Natural killer cell treated with Interleukin-12 subunit alpha and Interleukin-12 subunit beta and Interleukin-15 and Interleukin-18, amount 100 ng/mL, for 72 hours (primary cell): ENCODE results near the gene MUC6. TPM values are rescaled to one million over a fixed set of nuclear protein-coding genes. Genes with fewer than 3 reads are reported as not detected.
"Not testable (repeated sequence)": the region's sequence is repeated elsewhere in the genome, so short reads cannot be mapped to it uniquely, and the experiment has no call there.

Source experiments
- ATAC-seq, 2 donors: fragments of 150-1000 bp; cut with Tn5 transposase in 1 of 2; sonication (Bioruptor Pico), chemical (Tn5 transposase) in 1 of 2; 2 replicates each; pipeline ENCODE4 v1.10.0; 2021
- DNase-seq: peaks from one replicate; pipeline ENCODE4 v3.0.0; 2022; ENCODE audit warnings: low spot score
- H3K27ac Mint-ChIP-seq, 2 donors: 1 replicate in 1 of 2; 2 replicates in 1 of 2; pipeline ENCODE4 v1.8.0; 2022; ENCODE audit warnings: mixed read lengths in 2 of 2, mild to moderate bottlenecking in 1 of 2, moderate library complexity in 1 of 2
- H3K27me3 Mint-ChIP-seq, 2 donors: 1 replicate in 1 of 2; 2 replicates in 1 of 2; pipeline ENCODE4 v1.8.0; 2022; ENCODE audit warnings: mixed read lengths in 2 of 2
- H3K36me3 Mint-ChIP-seq: one replicate; pipeline ENCODE4 v1.8.0; 2022; ENCODE audit warnings: mixed read lengths
- H3K4me1 Mint-ChIP-seq, 2 donors: 1 replicate in 1 of 2; 2 replicates in 1 of 2; pipeline ENCODE4 v1.8.0; 2022; ENCODE audit warnings: low read depth in 2 of 2, mixed read lengths in 2 of 2, mild to moderate bottlenecking in 1 of 2
- H3K4me3 Mint-ChIP-seq: one replicate; pipeline ENCODE4 v1.8.0; 2022; ENCODE audit warnings: mixed read lengths
- H3K9me3 Mint-ChIP-seq: 2 replicates; pipeline ENCODE4 v1.8.0; 2022; ENCODE audit warnings: mixed read lengths
- total RNA-seq, 2 donors: library from RNA; stranded (reverse); gene quantifications; one replicate each; pipeline ENCODE4 v1.2.3, GENCODE V29; 2022

The MUC6 gene
- total RNA-seq, 2 donors from 2014 or later = not detected

DNA sequence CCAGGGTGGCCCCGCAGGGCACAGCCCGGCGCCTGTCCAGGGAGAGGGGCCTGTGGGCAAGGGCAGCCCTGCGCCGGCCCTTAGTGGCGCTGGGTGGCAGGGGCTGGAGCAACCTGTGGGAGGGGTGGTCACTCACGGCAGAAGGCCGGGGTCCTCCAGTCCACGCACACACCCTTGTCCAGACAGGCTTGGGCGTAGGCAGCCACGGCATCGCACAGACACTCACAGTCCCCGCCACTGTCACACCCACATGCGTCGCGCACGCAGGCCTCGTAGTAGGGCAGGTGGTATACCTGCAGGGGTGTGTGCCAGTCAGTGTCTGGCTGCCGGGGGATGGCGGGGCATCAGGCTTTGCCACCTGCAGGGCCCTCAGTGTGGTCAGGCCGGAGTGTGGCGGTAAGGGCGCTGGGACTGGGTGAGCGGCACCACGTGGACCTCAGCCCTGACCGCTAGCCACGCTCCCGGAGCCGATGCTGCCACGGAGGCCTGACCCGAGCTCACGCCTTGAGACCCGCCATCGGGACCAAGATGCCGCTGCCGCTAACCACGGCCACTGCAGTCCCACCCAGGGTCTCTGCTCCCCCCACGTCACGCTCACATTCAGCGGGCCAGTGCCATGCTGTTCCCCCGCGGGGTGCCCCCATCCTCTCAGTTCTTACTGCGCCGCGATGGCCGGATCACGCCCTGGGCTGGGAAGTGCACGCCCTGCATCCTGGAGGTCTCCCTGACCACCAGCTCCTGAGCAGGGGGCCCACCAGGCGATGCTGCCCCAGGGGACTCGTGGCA is 12.5 kb downstream of the MUC6 start:
- Mint-ChIP-seq H3K27me3 (no peaks in the 10 kb centered on the region), H3K27ac (no peak overlapping the region), H3K4me3 (no peak overlapping the region), H3K9me3 (no peaks in the 10 kb centered on the region), H3K36me3 (no peaks in the 10 kb centered on the region), H3K4me1 (peaks cover 7% of the 10 kb centered on the region in 2 donors)
- ATAC-seq = no peak
- DNase-seq = no peak

DNA sequence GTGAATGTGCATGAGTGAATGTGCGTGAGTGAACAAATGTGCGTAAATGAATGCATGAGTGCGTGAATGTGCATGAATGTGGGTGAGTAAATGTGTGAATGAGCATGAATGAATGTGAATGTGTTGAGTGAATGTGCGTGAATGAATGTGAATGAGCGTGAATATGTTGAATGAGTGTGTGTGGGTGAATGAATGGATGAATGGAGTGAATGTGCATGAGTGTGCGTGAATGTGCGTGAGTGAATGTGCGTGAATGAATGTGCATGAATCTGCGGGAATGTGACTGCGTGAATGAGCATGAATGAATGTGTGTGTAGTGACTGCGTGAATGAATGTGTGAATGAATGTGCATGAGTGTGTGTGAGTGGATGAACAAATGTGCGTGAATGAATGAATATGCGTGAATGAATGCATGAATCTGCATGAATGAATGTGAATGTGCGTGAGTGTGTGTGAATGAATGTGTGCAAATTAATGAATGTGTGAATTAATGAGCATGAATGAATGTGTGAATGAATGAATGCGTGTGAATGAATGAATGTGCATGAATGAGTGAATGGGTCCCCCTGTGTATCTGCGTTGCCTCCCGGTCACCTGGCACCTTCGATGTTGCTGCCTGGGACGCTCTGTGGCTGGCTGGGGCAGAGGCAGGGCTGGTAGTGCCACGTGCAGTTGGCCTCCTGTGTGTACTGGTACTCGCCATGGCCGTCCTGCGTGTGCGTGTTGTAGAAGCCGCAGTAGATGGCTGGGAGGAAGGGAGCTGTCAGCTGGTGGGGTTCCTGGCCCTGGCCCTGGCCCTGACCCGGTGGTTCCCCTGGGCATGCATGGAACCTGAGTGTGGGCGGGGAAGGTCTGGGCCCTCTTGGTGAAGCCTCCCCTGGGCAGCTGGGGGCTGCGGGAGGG is 13.4 kb downstream of the MUC6 start:
- Mint-ChIP-seq H3K9me3 (no peaks in the 10 kb centered on the region), H3K27ac (no peak overlapping the region), H3K4me3 (no peak overlapping the region), H3K27me3 (peaks cover 0 to 2% of the 10 kb centered on the region in 2 donors), H3K4me1 (peaks cover 10% of the 10 kb centered on the region in 2 donors), H3K36me3 (no peaks in the 10 kb centered on the region)
- ATAC-seq (no peak), DNase-seq (no peak)

DNA sequence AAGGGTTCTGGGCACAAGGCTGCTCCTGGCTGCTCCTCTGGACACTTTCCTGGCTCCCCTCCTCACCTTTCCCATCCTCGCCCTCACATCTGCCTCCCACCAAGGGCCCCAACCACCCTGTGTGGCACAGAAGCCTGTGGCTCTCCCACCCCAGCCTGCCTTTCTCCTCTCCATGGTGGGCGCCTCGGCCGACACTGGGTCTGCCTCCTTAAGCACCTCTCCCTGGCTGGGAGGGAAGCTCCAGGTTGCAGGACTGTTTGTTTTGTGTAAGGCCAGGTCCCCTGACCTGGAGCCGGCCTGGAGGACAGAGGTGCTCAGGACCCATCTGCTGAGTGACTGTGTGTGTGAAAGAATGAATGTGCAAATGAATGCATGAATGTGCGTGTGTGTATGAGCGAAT is 14.1 kb downstream of the MUC6 start:
- H3K9me3 Mint-ChIP-seq = peaks cover 4% of the 10 kb centered on the region
- H3K4me3 Mint-ChIP-seq = no peak overlapping the region

DNA sequence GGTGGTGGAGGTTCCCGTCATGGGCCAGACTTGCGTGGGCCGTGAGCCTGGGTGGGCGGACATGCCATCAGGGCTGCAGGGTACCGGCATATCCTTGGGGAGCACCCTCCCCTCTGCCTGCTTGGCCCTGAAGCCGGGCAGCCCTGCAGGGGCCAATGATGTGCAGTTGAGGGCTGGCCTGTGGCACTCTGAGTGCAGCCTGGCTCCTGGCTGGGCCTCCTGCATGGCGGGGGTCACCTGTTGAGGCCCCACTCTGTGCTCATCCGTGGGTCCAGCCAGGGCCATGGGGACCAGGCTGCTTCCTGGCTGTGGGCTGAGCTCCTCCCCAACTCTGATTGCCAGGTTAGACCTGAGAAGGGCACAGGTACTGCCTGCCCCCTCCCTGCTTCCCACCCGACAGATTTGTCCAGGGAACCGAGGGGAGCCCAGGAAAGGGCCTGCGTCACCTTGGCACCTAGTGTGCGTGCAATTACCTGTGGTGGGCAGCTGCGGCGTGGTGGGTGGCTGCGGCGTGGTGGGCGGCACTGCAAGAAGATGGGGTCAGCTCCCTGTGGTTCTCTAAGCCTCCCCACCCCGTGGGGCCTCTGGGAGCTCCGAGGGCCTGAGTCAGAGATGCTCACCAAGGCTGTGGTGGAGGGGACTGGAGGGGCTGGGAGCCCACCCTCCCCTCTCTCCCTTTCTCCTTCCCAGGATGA is 16.2 kb downstream of the MUC6 start:
- peaks cover 0 to 2% of the 10 kb centered on the region in 2 donors for H3K27me3 Mint-ChIP-seq
- H3K4me3 Mint-ChIP-seq = no peak overlapping the region
- no peak overlapping the region for H3K27ac Mint-ChIP-seq
- H3K4me1 Mint-ChIP-seq = peaks cover 38% of the 10 kb centered on the region in 2 donors
- H3K9me3 Mint-ChIP-seq = peaks cover 14% of the 10 kb centered on the region
- H3K36me3 Mint-ChIP-seq = peaks cover 11% of the 10 kb centered on the region
- no peak for ATAC-seq
- no peak for DNase-seq

More for the DNA sequence above, 14.1 kb downstream of the MUC6 start:
- no peak for ATAC-seq
- H3K27ac Mint-ChIP-seq = no peak overlapping the region
- peaks cover 6% of the 10 kb centered on the region for H3K36me3 Mint-ChIP-seq
- peaks cover 0 to 2% of the 10 kb centered on the region in 2 donors for H3K27me3 Mint-ChIP-seq
- H3K4me1 Mint-ChIP-seq = peaks cover 17 to 18% of the 10 kb centered on the region in 2 donors
- no peak for DNase-seq

DNA sequence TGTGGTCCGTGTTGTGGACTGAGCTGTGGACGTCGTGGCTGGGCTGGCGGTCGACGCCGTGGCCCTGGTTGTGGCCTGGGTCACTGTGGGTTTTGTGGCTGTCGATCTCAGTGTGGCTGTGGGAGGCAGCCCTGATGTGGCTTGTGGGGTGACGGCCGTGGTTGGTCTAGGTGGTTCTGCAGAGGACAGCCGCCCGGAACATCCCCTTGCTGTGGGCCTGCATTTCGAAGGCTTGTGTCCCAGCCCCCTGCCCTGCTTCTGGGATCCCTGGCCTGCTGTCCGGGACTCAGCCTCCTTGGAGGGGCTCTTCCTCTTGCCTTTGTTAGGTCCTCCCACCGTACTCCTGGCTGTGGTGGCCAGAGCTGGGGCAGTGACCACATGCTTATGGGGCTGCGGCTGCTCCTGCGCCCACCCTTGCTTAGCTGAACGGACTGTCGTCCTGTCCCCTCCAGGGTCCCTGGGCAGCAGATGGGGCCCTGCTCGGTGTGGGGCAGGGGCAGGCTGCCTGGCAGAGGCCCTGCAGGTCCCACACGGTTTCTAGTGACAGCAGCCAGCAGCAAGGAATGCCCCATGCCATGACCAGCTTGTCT is 17.1 kb downstream of the MUC6 start:
- DNase-seq (no peak), ATAC-seq (no peak)
- Mint-ChIP-seq H3K27me3 (peaks cover 0 to 2% of the 10 kb centered on the region in 2 donors), H3K27ac (no peak overlapping the region), H3K36me3 (peaks cover 11% of the 10 kb centered on the region), H3K9me3 (peaks cover 14% of the 10 kb centered on the region), H3K4me1 (peaks cover 39 to 40% of the 10 kb centered on the region in 2 donors), H3K4me3 (no peak overlapping the region)

DNA sequence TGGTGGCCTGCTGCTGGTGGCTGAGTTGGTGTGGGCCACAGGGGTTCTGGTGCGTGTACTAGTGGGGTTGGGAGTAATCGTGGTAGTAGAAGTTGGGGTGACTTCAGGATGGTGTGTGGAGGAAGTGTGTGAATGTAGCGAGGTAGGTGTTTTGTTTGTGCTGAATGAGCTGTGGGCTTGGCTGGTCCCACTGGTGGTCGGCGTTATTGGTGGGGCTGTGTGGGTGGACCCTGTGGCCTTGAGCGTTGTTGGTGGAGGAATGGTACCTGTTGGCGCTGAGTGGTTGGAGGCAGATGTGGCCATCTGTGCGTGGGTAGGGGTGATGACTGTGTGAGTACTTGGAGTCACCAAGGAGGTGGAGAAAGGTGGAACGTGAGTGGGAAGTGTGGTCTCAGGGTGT is 18.4 kb downstream of the MUC6 start:
- ATAC-seq = no peak
- peaks cover 14% of the 10 kb centered on the region for H3K9me3 Mint-ChIP-seq
- H3K4me1 Mint-ChIP-seq = peaks cover 38 to 39% of the 10 kb centered on the region in 2 donors

DNA sequence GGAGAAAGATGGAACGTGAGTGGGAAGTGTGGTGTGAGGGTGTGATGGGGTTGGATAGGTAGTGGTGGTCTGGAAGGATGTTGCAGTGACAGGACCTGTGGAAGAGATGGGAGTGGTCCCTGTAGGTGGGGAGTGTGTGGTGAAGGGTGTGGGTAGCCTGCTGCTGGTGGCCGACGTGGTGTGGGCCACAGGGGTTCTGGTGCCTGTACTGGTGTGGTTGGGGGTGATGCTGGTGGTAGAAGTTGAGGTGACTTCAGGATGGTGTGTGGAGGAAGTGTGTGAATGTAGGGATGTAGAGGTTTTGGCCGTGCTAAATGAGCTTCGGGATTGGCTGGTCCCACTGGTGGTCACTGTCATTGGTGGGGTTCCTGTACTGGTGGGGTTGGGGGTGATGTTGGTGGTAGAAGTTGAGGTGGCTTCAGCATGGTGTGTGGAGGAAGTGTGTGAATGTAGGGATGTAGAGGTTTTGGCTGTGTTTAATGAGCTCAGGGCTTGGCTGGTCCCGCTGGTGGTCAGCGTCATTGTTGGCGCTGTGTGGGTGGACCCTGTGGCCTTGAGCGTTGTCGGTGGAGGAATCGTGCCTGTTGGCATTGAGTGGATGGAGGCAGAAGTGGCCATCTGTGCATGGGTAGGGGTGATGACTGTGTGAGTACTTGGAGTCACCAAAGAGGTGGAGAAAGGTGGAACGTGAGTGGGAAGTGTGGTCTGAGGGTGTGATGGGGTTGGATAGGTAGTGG is 19.1 kb downstream of the MUC6 start:
- Mint-ChIP-seq H3K27me3 (peaks cover 0 to 2% of the 10 kb centered on the region in 2 donors), H3K4me1 (peaks cover 32 to 34% of the 10 kb centered on the region in 2 donors), H3K9me3 (peaks cover 14% of the 10 kb centered on the region), H3K36me3 (peaks cover 11% of the 10 kb centered on the region), H3K4me3 (peak overlapping the region; percentile 42), H3K27ac (peak overlapping the region in 1 of 2 donors; percentile 2)
- DNase-seq = no peak
- ATAC-seq = peak in 1 of 2 donors; percentile 37

More for the DNA sequence above, 18.4 kb downstream of the MUC6 start:
- peaks cover 11% of the 10 kb centered on the region for H3K36me3 Mint-ChIP-seq
- no peak overlapping the region for H3K27ac Mint-ChIP-seq
- DNase-seq = no peak
- H3K27me3 Mint-ChIP-seq = peaks cover 0 to 2% of the 10 kb centered on the region in 2 donors
- no peak overlapping the region for H3K4me3 Mint-ChIP-seq

DNA sequence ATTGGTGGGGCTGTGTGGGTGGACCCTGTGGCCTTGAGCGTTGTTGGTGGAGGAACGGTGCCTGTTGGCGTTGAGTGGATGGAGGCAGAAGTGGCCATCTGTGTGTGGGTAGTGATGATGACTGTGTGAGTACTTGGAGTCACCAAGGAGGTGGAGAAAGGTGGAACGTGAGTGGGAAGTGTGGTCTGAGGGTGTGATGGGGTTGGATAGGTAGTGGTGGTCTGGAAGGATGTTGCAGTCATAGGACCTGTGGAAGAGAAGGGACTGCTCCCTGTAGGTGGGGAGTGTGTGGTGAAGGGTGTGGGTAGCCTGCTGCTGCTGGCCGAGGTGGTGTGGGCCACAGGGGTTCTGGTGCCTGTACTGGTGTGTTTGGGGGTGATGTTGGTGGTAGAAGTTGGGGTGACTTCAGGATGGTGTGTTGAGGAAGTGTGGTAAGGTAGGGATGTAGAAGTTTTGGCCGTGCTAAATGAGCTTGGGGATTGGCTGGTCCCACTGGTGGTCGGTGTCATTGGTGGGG is 19.9 kb downstream of the MUC6 start:
- not testable (repeated sequence) for H3K27me3 Mint-ChIP-seq, DNase-seq
- peak; percentile 31 to 64 for ATAC-seq
- Mint-ChIP-seq H3K4me3 (peak overlapping the region; percentile 42), H3K4me1 (peaks cover 32 to 34% of the 10 kb centered on the region in 2 donors), H3K27ac (peak overlapping the region in 1 of 2 donors; percentile 2), H3K36me3 (peaks cover 11% of the 10 kb centered on the region), H3K9me3 (peaks cover 14% of the 10 kb centered on the region)

DNA sequence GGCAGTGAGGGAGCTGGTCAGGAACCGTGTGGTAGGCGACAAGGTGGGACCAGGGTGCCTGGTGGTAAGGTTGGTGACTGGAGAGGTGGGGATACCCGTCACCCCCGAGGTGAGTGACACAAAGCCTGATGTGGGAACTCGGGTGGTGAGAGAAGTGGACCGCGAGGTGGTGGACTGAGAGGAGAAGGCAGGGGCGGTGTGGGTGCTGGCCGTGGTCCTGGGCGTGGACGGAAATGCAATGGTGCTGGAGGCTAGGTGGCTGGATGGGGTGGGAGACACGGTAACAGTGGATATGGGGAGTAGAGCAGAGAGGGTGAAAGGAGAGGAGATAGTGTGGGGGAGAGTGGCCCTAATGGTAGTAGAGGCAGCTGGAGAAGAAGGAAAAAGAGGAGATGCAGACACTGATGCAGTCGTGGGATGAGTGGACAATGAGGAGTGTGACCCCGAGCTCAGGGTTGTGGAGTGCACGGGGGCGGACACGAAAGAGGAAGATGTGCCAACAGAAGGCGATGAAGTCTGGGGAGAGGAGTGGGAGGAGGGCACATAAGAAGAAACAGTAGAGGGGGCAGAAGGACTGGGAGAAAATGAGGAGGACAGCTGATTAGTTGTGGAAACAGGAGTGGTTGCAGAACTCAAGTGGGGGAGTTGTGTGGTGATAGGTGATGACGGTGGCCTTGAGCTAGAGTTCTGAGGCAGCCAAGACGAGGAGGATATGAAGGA is 20.5 kb downstream of the MUC6 start:
- ATAC-seq (no peak), DNase-seq (no peak)
- H3K27ac Mint-ChIP-seq = no peak overlapping the region
- peaks cover 0 to 2% of the 10 kb centered on the region in 2 donors for H3K27me3 Mint-ChIP-seq
- H3K36me3 Mint-ChIP-seq = peaks cover 11% of the 10 kb centered on the region
- H3K4me3 Mint-ChIP-seq = peak overlapping the region; percentile 42
- peaks cover 14% of the 10 kb centered on the region for H3K9me3 Mint-ChIP-seq
- peaks cover 32 to 34% of the 10 kb centered on the region in 2 donors for H3K4me1 Mint-ChIP-seq

DNA sequence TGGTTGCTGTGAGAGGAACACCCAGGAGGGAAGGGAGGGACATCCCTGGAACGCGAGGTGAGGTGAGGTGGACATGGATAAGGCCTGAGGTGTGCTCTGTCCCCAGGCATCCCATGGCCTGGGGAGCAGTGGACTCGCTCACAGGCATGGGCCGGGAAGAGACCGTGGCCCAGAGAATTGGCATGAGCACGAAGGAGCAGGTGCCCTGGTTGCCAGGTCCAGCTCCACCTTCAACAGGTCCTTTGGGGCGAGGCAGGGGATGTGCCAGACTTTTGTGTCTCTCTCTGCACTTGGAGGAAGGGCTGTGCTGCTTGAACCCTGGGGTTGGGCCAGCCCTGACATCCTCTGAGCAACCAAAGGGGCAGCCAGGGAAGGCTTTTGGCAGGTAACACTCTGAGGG is 21.5 kb downstream of the MUC6 start:
- Mint-ChIP-seq H3K4me1 (peaks cover 32 to 34% of the 10 kb centered on the region in 2 donors), H3K4me3 (no peak overlapping the region), H3K27ac (no peak overlapping the region), H3K27me3 (peaks cover 0 to 2% of the 10 kb centered on the region in 2 donors), H3K36me3 (peaks cover 11% of the 10 kb centered on the region), H3K9me3 (peaks cover 14% of the 10 kb centered on the region)
- DNase-seq (no peak), ATAC-seq (no peak)

DNA sequence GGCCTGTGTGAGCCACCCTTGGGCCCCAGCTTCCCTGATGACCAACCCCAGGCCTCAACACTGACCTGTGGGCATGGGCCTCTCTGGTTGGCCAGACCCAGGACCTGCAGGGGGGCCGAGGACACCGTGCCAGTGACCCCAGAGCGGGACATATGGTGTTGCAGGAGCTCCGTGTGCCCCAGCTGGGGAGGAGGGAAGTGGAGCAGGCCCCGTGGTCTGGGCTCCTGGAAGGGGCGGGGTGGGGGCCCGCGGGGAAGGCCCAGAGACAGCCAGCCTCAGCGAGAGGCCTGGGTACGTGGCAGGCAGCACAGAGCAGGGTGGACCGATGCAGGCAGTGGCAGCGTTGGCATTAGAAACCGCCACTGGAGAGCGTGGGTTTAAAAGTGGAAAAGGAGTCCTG is 22.2 kb downstream of the MUC6 start:
- H3K4me1 Mint-ChIP-seq = peaks cover 32 to 34% of the 10 kb centered on the region in 2 donors
- H3K36me3 Mint-ChIP-seq = peaks cover 11% of the 10 kb centered on the region
- H3K27me3 Mint-ChIP-seq = peaks cover 0 to 2% of the 10 kb centered on the region in 2 donors
- no peak for ATAC-seq
- H3K4me3 Mint-ChIP-seq = no peak overlapping the region
- no peak for DNase-seq
- H3K9me3 Mint-ChIP-seq = peaks cover 14% of the 10 kb centered on the region
- H3K27ac Mint-ChIP-seq = no peak overlapping the region

DNA sequence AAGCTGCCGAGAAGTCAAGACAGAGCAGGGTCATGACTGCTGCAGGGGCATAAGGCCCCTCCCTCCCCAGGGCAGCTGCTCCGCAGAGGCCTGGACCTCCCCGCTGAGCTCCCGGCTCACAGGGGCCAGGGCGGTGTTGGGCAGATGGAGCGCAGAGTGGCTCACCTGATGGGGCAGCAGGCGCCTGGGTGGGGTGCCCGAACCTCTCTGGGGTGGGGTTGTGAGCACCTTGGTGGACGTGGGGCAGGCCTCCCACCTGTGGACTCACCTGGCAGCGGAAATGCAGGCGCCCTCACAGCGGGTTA is 22.9 kb downstream of the MUC6 start:
- no peak overlapping the region for H3K4me3 Mint-ChIP-seq
- no peak for DNase-seq
- peaks cover 0 to 2% of the 10 kb centered on the region in 2 donors for H3K27me3 Mint-ChIP-seq

More for the DNA sequence above, 22.9 kb downstream of the MUC6 start:
- Mint-ChIP-seq H3K27ac (no peak overlapping the region), H3K36me3 (peaks cover 11% of the 10 kb centered on the region), H3K9me3 (peaks cover 14% of the 10 kb centered on the region), H3K4me1 (peaks cover 32 to 34% of the 10 kb centered on the region in 2 donors)
- no peak for ATAC-seq
